Inflammatory macrophage (primary cell): ENCODE results near the gene ZNF511.

Source experiments
- DNase-seq, 2 donors: peaks; one replicate each; pipeline ENCODE4 v3.0.0-alpha.2; 2020 to 2022

Gene ZNF511

GRCh38 chr10:133355991-133356390 is 47.3 kb downstream of the ZNF511 start:
- no peak for DNase-seq

- no peak for DNase-seq
Observed at GRCh38 chr10:133356549-133357284, 48.0 kb downstream of the ZNF511 start.

GRCh38 chr10:133357285-133358161 is 48.8 kb downstream of the ZNF511 start, which contains the start of gene FUOM:
TSS of gene FUOM (minus strand) at chr10:133358019. CDS start at chr10:133358007, 12 bp downstream.
- peak; percentile 91 to 96 for DNase-seq

GRCh38 chr10:133358162-133358924 is 49.6 kb downstream of the ZNF511 start:
- DNase-seq = no peak

GRCh38 chr10:133358925-133359310 is 50.2 kb downstream of the ZNF511 start:
- DNase-seq = no peak

GRCh38 chr10:133359554-133359971 is 50.8 kb downstream of the ZNF511 start:
- DNase-seq = no peak

GRCh38 chr10:133359972-133360610 is 51.4 kb downstream of the ZNF511 start:
- DNase-seq = no peak

GRCh38 chr10:133361227-133361626 is 52.5 kb downstream of the ZNF511 start:
- no peak for DNase-seq

GRCh38 chr10:133361773-133362441 is 53.2 kb downstream of the ZNF511 start:
- DNase-seq = peak; percentile 13 to 33
